HEK293T (cell line): ENCODE results near the gene TJP1.
"Not testable (repeated sequence)": the region's sequence is repeated elsewhere in the genome, so short reads cannot be mapped to it uniquely, and the experiment has no call there.

Experiments
- CTCF ChIA-PET: fragments of 350-600 bp; formaldehyde crosslinking; extraction: SDS; loops from one replicate; lab custom pipeline; 2021; ENCODE audit warnings: antibody characterized with exemption, inconsistent platforms; lab: Yijun Ruan, JAX
- POLR2A ChIA-PET: fragments of 350-600 bp; formaldehyde crosslinking; extraction: SDS; loops from one replicate; lab custom pipeline; 2020; ENCODE audit warnings: antibody characterized with exemption, inconsistent platforms; lab: Yijun Ruan, JAX
- DNase-seq: peaks from one replicate; pipeline ENCODE4 v3.0.0; 2012; ENCODE audit warnings: mixed read lengths; ENCODE audit errors: extremely low spot score
- ARNT ChIP-seq: fragments of 450-650 bp; IDR thresholded peaks from 2 replicates; pipeline ENCODE4 v1.6.1; 2017; ENCODE audit warnings: mild to moderate bottlenecking
- BHLHE40 ChIP-seq: fragments of 450-650 bp; IDR thresholded peaks from 2 replicates; pipeline ENCODE4 v1.6.1; 2016; ENCODE audit warnings: mild to moderate bottlenecking, moderate library complexity, borderline replicate concordance
- CTBP1 ChIP-seq: fragments of 450-650 bp; IDR thresholded peaks from 2 replicates; pipeline ENCODE4 v1.6.1; 2016; ENCODE audit warnings: borderline replicate concordance
- ELF4 ChIP-seq: fragments of 450-650 bp; IDR thresholded peaks from 2 replicates; pipeline ENCODE4 v1.6.1; 2017; ENCODE audit warnings: antibody characterized with exemption
- FOXA1 ChIP-seq: fragments of 450-650 bp; IDR thresholded peaks from 2 replicates; pipeline ENCODE4 v1.6.1; 2016; ENCODE audit warnings: mild to moderate bottlenecking
- FOXK2 ChIP-seq: fragments of 450-650 bp; IDR thresholded peaks from 2 replicates; pipeline ENCODE4 v1.6.1; 2016; ENCODE audit warnings: mild to moderate bottlenecking
- FOXM1 ChIP-seq: fragments of 450-650 bp; IDR thresholded peaks from 2 replicates; pipeline ENCODE4 v1.6.1; 2017; ENCODE audit warnings: mild to moderate bottlenecking, borderline replicate concordance
- HDGF ChIP-seq: fragments of 450-650 bp; IDR thresholded peaks from 2 replicates; pipeline ENCODE4 v1.6.1; 2017; ENCODE audit warnings: antibody characterized with exemption, borderline replicate concordance
- L3MBTL2 ChIP-seq: fragments of 450-650 bp; conservative IDR thresholded peaks from 2 replicates; pipeline ENCODE4 v1.6.1; 2016; ENCODE audit warnings: mild to moderate bottlenecking
- LEF1 ChIP-seq: fragments of 450-650 bp; IDR thresholded peaks from 2 replicates; pipeline ENCODE4 v1.6.1; 2017; ENCODE audit warnings: mild to moderate bottlenecking, borderline replicate concordance
- NFRKB ChIP-seq: fragments of 450-650 bp; IDR thresholded peaks from 2 replicates; pipeline ENCODE4 v1.6.1; 2016; ENCODE audit warnings: mild to moderate bottlenecking, moderate library complexity
- PKNOX1 ChIP-seq: fragments of 450-650 bp; IDR thresholded peaks from 2 replicates; pipeline ENCODE4 v1.6.1; 2016
- SP1 ChIP-seq: fragments of 450-650 bp; IDR thresholded peaks from 2 replicates; pipeline ENCODE4 v1.6.1; 2017
- SUZ12 ChIP-seq: fragments of 450-650 bp; IDR thresholded peaks from 2 replicates; pipeline ENCODE4 v1.6.1; 2016; ENCODE audit warnings: mild to moderate bottlenecking
- TARDBP ChIP-seq: fragments of 450-650 bp; IDR thresholded peaks from 2 replicates; pipeline ENCODE4 v1.6.1; 2016
- ZNF384 ChIP-seq: fragments of 450-650 bp; IDR thresholded peaks from 2 replicates; pipeline ENCODE4 v1.6.1; 2016

The TJP1 gene

GRCh38 chr15:29819979-29820378, 2.3 kb downstream of the TJP1 start:
- TF ChIP-seq NFRKB (no peak), HDGF (no peak), ZNF384 (peak; percentile 63)
- no peak for DNase-seq
- POLR2A ChIA-PET: interaction anchor here (1.9 to 2.6 kb wide), 3 partner anchors 15 to 106 kb away, joined by 5 to 18 read pairs (median 10); no protein-coding TSS in a partner anchor
- CTCF ChIA-PET: interaction anchor here (0.7 to 1.5 kb wide), 2 partner anchors 106 to 137 kb away, joined by 3 to 5 read pairs; no protein-coding TSS in a partner anchor

- DNase-seq: no peak
- TF ChIP-seq NFRKB (no peak), FOXA1 (no peak), CTBP1 (no peak)
- CTCF ChIA-PET: no interaction called here
- POLR2A ChIA-PET: no interaction called here
Measured at GRCh38 chr15:29818141-29818540, 4.1 kb downstream of the TJP1 start.

- DNase-seq, POLR2A ChIA-PET, CTCF ChIA-PET: not testable (repeated sequence)
Measured at GRCh38 chr15:29817455-29817854, 4.8 kb downstream of the TJP1 start.

- ChIA-PET CTCF (no interaction called here), POLR2A (no interaction called here)
- DNase-seq: peak; percentile 9
- TF ChIP-seq CTBP1 (no peak), HDGF (no peak), BHLHE40 (no peak), SP1 (no peak), ZNF384 (no peak), FOXA1 (no peak), TARDBP (no peak), PKNOX1 (no peak), SUZ12 (no peak), ELF4 (no peak), NFRKB (no peak)
Measured at GRCh38 chr15:29815000-29815710, 7.1 kb downstream of the TJP1 start.

GRCh38 chr15:29813009-29813408, 9.3 kb downstream of the TJP1 start:
- DNase-seq: no peak
- POLR2A ChIA-PET: no interaction called here
- CTCF ChIA-PET: no interaction called here
- no peak for TF ChIP-seq TARDBP
- no peak for TF ChIP-seq SP1
- no peak for TF ChIP-seq SUZ12

GRCh38 chr15:29812384-29812694, 9.9 kb downstream of the TJP1 start:
- ChIA-PET CTCF (no interaction called here), POLR2A (no interaction called here)
- no peak for TF ChIP-seq HDGF
- no peak for DNase-seq

GRCh38 chr15:29811691-29812383, 10.4 kb downstream of the TJP1 start:
- no peak for TF ChIP-seq L3MBTL2
- no peak for TF ChIP-seq FOXM1
- TF ChIP-seq FOXA1: no peak
- no peak for TF ChIP-seq ARNT
- TF ChIP-seq ELF4: no peak
- TF ChIP-seq HDGF: no peak
- TF ChIP-seq FOXK2: no peak
- no peak for TF ChIP-seq TARDBP
- no peak for TF ChIP-seq SP1
- no peak for TF ChIP-seq SUZ12
- TF ChIP-seq NFRKB: no peak
- TF ChIP-seq LEF1: no peak
- no peak for TF ChIP-seq ZNF384
- TF ChIP-seq CTBP1: no peak
- TF ChIP-seq BHLHE40: no peak
- no peak for TF ChIP-seq PKNOX1
- DNase-seq: no peak
- ChIA-PET CTCF (no interaction called here), POLR2A (no interaction called here)

GRCh38 chr15:29805708-29806104, 16.6 kb downstream of the TJP1 start:
- DNase-seq: no peak
- TF ChIP-seq FOXM1: no peak
- TF ChIP-seq PKNOX1: no peak
- no peak for TF ChIP-seq ELF4
- TF ChIP-seq ZNF384: no peak
- TF ChIP-seq TARDBP: no peak
- TF ChIP-seq L3MBTL2: no peak
- TF ChIP-seq CTBP1: no peak
- TF ChIP-seq FOXA1: no peak
- no peak for TF ChIP-seq NFRKB
- TF ChIP-seq ARNT: no peak
- no peak for TF ChIP-seq HDGF
- no peak for TF ChIP-seq BHLHE40
- no peak for TF ChIP-seq SUZ12
- TF ChIP-seq SP1: no peak
- TF ChIP-seq FOXK2: no peak
- no peak for TF ChIP-seq LEF1
- CTCF ChIA-PET: no interaction called here
- POLR2A ChIA-PET: interaction anchor here (1.1 kb wide), 1 partner anchor 16 kb away, joined by 3 read pairs; no protein-coding TSS in a partner anchor
